Liver (tissue), 9 donors: ENCODE measurements around the gene C2CD5. TPM values are rescaled to one million over a fixed set of nuclear protein-coding genes. Genes with fewer than 3 reads are reported as not detected.
A peak's percentile ranks its signal among the peaks of the same experiment; 100 is the strongest.

Source experiments
- DNase-seq: peaks from one replicate; pipeline ENCODE4 v3.0.0-alpha.2; 2017; ENCODE audit warnings: low spot score
- H3K27ac ChIP-seq, 2 donors: one replicate each; pipeline ENCODE4 v1.7.0; 2013; ENCODE audit warnings: inconsistent platforms in 2 of 2, low read length in 2 of 2, control low read depth in 1 of 2, low read depth in 1 of 2, mild to moderate bottlenecking in 1 of 2
- H3K27me3 ChIP-seq, 4 donors: one replicate each; pipeline versions ENCODE4 v1.6.1 to v1.7.0; 2013; ENCODE audit warnings: low read length in 3 of 4, inconsistent platforms in 1 of 4, mild to moderate bottlenecking in 1 of 4, moderate library complexity in 1 of 4; ENCODE audit not compliant: control insufficient read depth in 4 of 4, insufficient read depth in 4 of 4
- H3K36me3 ChIP-seq, 4 donors: one replicate each; pipeline versions ENCODE4 v1.6.1 to v1.7.0; 2013; ENCODE audit warnings: low read length in 3 of 4, mild to moderate bottlenecking in 3 of 4, low read depth in 1 of 4, moderate library complexity in 1 of 4; ENCODE audit not compliant: control insufficient read depth in 4 of 4, insufficient read depth in 3 of 4
- H3K4me1 ChIP-seq, 4 donors: one replicate each; pipeline versions ENCODE4 v1.6.1 to v1.7.0; 2013; ENCODE audit warnings: low read length in 3 of 4, mild to moderate bottlenecking in 3 of 4, moderate library complexity in 1 of 4; ENCODE audit not compliant: control insufficient read depth in 4 of 4, insufficient read depth in 4 of 4
- H3K4me3 ChIP-seq, 3 donors: one replicate each; pipeline versions ENCODE4 v1.6.1 to v1.7.0; 2013; ENCODE audit warnings: low read length in 3 of 3, control low read depth in 1 of 3, low read depth in 1 of 3, mild to moderate bottlenecking in 1 of 3
- H3K9ac ChIP-seq, 2 donors: one replicate each; pipeline ENCODE4 v1.7.0; 2013; ENCODE audit warnings: low read length in 2 of 2, mild to moderate bottlenecking in 2 of 2, moderate library complexity in 2 of 2, control low read depth in 1 of 2, low read depth in 1 of 2
- H3K9me3 ChIP-seq, 4 donors: one replicate each; pipeline versions ENCODE4 v1.6.1 to v1.7.0; 2013; ENCODE audit warnings: low read length in 3 of 4; ENCODE audit not compliant: control insufficient read depth in 4 of 4
- CTCF ChIP-seq: fragments of 150-350 bp; IDR thresholded peaks from 2 replicates; pipeline ENCODE4 v1.5.1; 2017; ENCODE audit warnings: improper control_type of control experiment, low read depth, low read length; ENCODE audit not compliant: missing input control
- EGR1 ChIP-seq, 2 donors: IDR thresholded peaks; 2 replicates each; pipeline ENCODE4 v1.6.1; 2016 to 2018; ENCODE audit warnings: antibody characterized with exemption in 2 of 2, low read depth in 2 of 2
- FOXA1 ChIP-seq: IDR thresholded peaks from 2 replicates; pipeline ENCODE4 v1.6.1; 2016; ENCODE audit warnings: antibody characterized with exemption
- FOXA2 ChIP-seq: IDR thresholded peaks from 2 replicates; pipeline ENCODE4 v1.6.1; 2016; ENCODE audit warnings: antibody characterized with exemption
- GABPA ChIP-seq, 2 donors: IDR thresholded peaks in 1 of 2; conservative IDR thresholded peaks in 1 of 2; 2 replicates each; pipeline ENCODE4 v1.6.1; 2016; ENCODE audit warnings: antibody characterized with exemption in 2 of 2, mild to moderate bottlenecking in 1 of 2, moderate library complexity in 1 of 2
- HNF4G ChIP-seq: IDR thresholded peaks from 2 replicates; pipeline ENCODE4 v1.6.1; 2016; ENCODE audit warnings: antibody characterized with exemption
- JUND ChIP-seq, 2 donors: IDR thresholded peaks; 2 replicates each; pipeline ENCODE4 v1.6.1; 2016; ENCODE audit warnings: antibody characterized with exemption in 2 of 2
- MAX ChIP-seq: IDR thresholded peaks from 2 replicates; pipeline ENCODE4 v1.6.1; 2016; ENCODE audit warnings: antibody characterized with exemption
- NR2F2 ChIP-seq: IDR thresholded peaks from 2 replicates; pipeline ENCODE4 v1.6.1; 2016; ENCODE audit warnings: antibody characterized with exemption
- RAD21 ChIP-seq, 2 donors: IDR thresholded peaks; 2 replicates each; pipeline ENCODE4 v1.6.1; 2016; ENCODE audit warnings: antibody characterized with exemption in 2 of 2, mild to moderate bottlenecking in 2 of 2
- REST ChIP-seq: IDR thresholded peaks from 2 replicates; pipeline ENCODE4 v1.6.1; 2016; ENCODE audit warnings: antibody characterized with exemption, mild to moderate bottlenecking
- RXRA ChIP-seq, 2 donors: IDR thresholded peaks; 2 replicates each; pipeline ENCODE4 v1.6.1; 2017 to 2018; ENCODE audit warnings: antibody characterized with exemption in 2 of 2, mild to moderate bottlenecking in 1 of 2
- TAF1 ChIP-seq: conservative IDR thresholded peaks from 2 replicates; pipeline ENCODE4 v1.6.1; 2016; ENCODE audit warnings: antibody characterized with exemption, mild to moderate bottlenecking
- WGBS: extraction: QIAGEN DNeasy Blood & Tissue Kit; methylation state at CpG from one replicate; pipeline ENCODE4 v1.1.7; 2013; 5-methylcytosine and 5-hydroxymethylcytosine counted together
- polyA plus RNA-seq, 2 donors: library from polyadenylated mRNA; stranded (reverse) in 1 of 2; unstranded in 1 of 2; fragments of 200-250 nt in 1 of 2; fragments of >200 nt in 1 of 2; fragmentation: Nextera tagmentation in 1 of 2; extraction: Ambion mirVana in 1 of 2; gene quantifications; one replicate each; pipeline versions ENCODE4 v1.2.1 to v1.2.3, GENCODE V29; 2013 to 2015
- total RNA-seq, 2 donors: library from RNA; depleted of rRNA; stranded (reverse); fragments of >200 nt; gene quantifications; one replicate each; pipeline ENCODE4 v1.2.3, GENCODE V29; 2014
- donor health status: healthy.
- donor health status: healthy.
- donor health status: healthy.
- donor health status: healthy.
- donor health status: healthy.

Gene C2CD5
- total and polyA plus RNA-seq, 4 donors: 5.8 to 25.0 (median 13.2) TPM

- no peak for TF ChIP-seq EGR1 (IDR thresholded peaks at IDR 0.05; ENCODE audit: low read depth in 2 of 2)
- no peak for TF ChIP-seq TAF1
These were observed 13.1 kb downstream of the C2CD5 start (continued) for GRCh38 chr12:22531205-22531604.

- Histone ChIP-seq H3K9ac (no peak overlapping the region), H3K9me3 (no peaks in the 10 kb centered on the region), H3K27ac (no peak overlapping the region), H3K4me3 (no peak overlapping the region), H3K36me3 (peaks cover 3 to 10% (median 9%) of the 10 kb centered on the region in 4 donors), H3K4me1 (no peaks in the 10 kb centered on the region), H3K27me3 (no peaks in the 10 kb centered on the region)
- DNase-seq: no peak
- no peak for TF ChIP-seq FOXA1
- TF ChIP-seq NR2F2: no peak
- TF ChIP-seq REST: no peak
- no peak for TF ChIP-seq RXRA (IDR thresholded peaks at IDR 0.05)
- TF ChIP-seq RAD21 (IDR thresholded peaks at IDR 0.05): peak; percentile 71 to 75
- no peak for TF ChIP-seq HNF4G
- TF ChIP-seq CTCF: peak; percentile 46
- 94% methylated on average over 3 of the region's 3 CpGs for WGBS
These were observed 14.9 kb downstream of the C2CD5 start for GRCh38 chr12:22529281-22530060.

GRCh38 chr12:22527999-22528398 is 16.3 kb downstream of the C2CD5 start:
- WGBS: 94% methylated on average over 1 of the region's 1 CpG
- no peak overlapping the region for H3K4me3 ChIP-seq
- H3K36me3 ChIP-seq: peaks cover 5 to 13% (median 9%) of the 10 kb centered on the region in 4 donors
- H3K9ac ChIP-seq: no peak overlapping the region
- H3K27me3 ChIP-seq: no peaks in the 10 kb centered on the region
- H3K27ac ChIP-seq: no peak overlapping the region
- no peak for TF ChIP-seq FOXA2
- no peak for TF ChIP-seq TAF1
- no peak for TF ChIP-seq GABPA (IDR thresholded peaks at IDR 0.05 in 1 of 2, conservative IDR thresholded peaks at IDR 0.05 in 1 of 2)
- TF ChIP-seq JUND (IDR thresholded peaks at IDR 0.05): no peak
- no peak for TF ChIP-seq EGR1 (IDR thresholded peaks at IDR 0.05; ENCODE audit: low read depth in 2 of 2)
- no peak for TF ChIP-seq MAX
- no peak for TF ChIP-seq FOXA1
- TF ChIP-seq RAD21 (IDR thresholded peaks at IDR 0.05): no peak
- TF ChIP-seq RXRA (IDR thresholded peaks at IDR 0.05): no peak
- TF ChIP-seq REST: no peak
- H3K4me1 ChIP-seq: no peaks in the 10 kb centered on the region
- DNase-seq: no peak
- H3K9me3 ChIP-seq: no peaks in the 10 kb centered on the region
